CD14-positive monocyte (primary cell): ENCODE data around the gene PLEK2. TPM values are rescaled to one million over a fixed set of nuclear protein-coding genes. Genes with fewer than 3 reads are reported as not detected.

Experiments used
- DNase-seq, 3 donors: peaks; one replicate each; pipeline ENCODE4 v3.0.0-alpha.2; 2011 to 2022
- H2AFZ ChIP-seq: 2 replicates; pipeline ENCODE4 v1.6.0; 2012; ENCODE audit warnings: mild to moderate bottlenecking, low read depth, low read length, inconsistent platforms; ENCODE audit not compliant: insufficient read depth, poor library complexity, severe bottlenecking
- H3K27ac ChIP-seq, 2 donors: 1 replicate in 1 of 2; 2 replicates in 1 of 2; pipeline ENCODE4 v1.5.1; 2012 to 2013; ENCODE audit warnings: low read length in 2 of 2, control low read depth in 1 of 2, inconsistent platforms in 1 of 2, low read depth in 1 of 2, mild to moderate bottlenecking in 1 of 2
- H3K27me3 ChIP-seq, 2 donors: one replicate each; pipeline versions ENCODE4 v1.6.0 to v1.6.1; 2011 to 2013; ENCODE audit warnings: low read length in 2 of 2; ENCODE audit not compliant: control insufficient read depth in 2 of 2, insufficient read depth in 2 of 2
- H3K36me3 ChIP-seq, 2 donors: replicated peaks in 1 of 2; 1 replicate in 1 of 2; 2 replicates in 1 of 2; pipeline versions ENCODE4 v1.5.1 to v1.6.1; 2012 to 2013; ENCODE audit warnings: low read length in 2 of 2, control low read depth in 1 of 2, inconsistent platforms in 1 of 2, mild to moderate bottlenecking in 1 of 2; ENCODE audit not compliant: insufficient read depth in 2 of 2, control insufficient read depth in 1 of 2
- H3K4me1 ChIP-seq, 2 donors: 1 replicate in 1 of 2; 2 replicates in 1 of 2; pipeline versions ENCODE4 v1.5.1 to v1.6.1; 2012 to 2013; ENCODE audit warnings: low read length in 2 of 2, control low read depth in 1 of 2, inconsistent platforms in 1 of 2, mild to moderate bottlenecking in 1 of 2, moderate library complexity in 1 of 2; ENCODE audit not compliant: insufficient read depth in 2 of 2, control insufficient read depth in 1 of 2
- H3K4me2 ChIP-seq: replicated peaks from 2 replicates; pipeline ENCODE3; 2012; ENCODE audit warnings: low read length, moderate library complexity, mild to moderate bottlenecking; ENCODE audit not compliant: poor library complexity, severe bottlenecking; ENCODE audit errors: extremely low read depth
- H3K4me3 ChIP-seq, 3 experiments: fragments of 200-600 bp in 1 of 3; sonication (generic) in 1 of 3; replicated peaks in 1 of 3; 1 replicate in 2 of 3; 2 replicates in 1 of 3; pipeline ENCODE4 v1.5.1; 2011 to 2013; ENCODE audit warnings: low read length in 3 of 3, mild to moderate bottlenecking in 3 of 3, control low read depth in 2 of 3, low read depth in 2 of 3, inconsistent platforms in 1 of 3, moderate library complexity in 1 of 3
- H3K79me2 ChIP-seq: 2 replicates; pipeline ENCODE4 v1.6.0; 2012; ENCODE audit warnings: mild to moderate bottlenecking, control low read depth, inconsistent platforms, low read length, moderate library complexity; ENCODE audit not compliant: insufficient read depth
- H3K9ac ChIP-seq: 2 replicates; pipeline ENCODE4 v1.6.0; 2017; ENCODE audit warnings: low read length, mild to moderate bottlenecking; ENCODE audit not compliant: insufficient read depth, poor library complexity, severe bottlenecking
- H3K9me3 ChIP-seq, 2 donors: replicated peaks in 1 of 2; 1 replicate in 1 of 2; 2 replicates in 1 of 2; pipeline versions ENCODE4 v1.5.1 to v1.6.1; 2012 to 2013; ENCODE audit warnings: low read length in 2 of 2, control low read depth in 1 of 2; ENCODE audit not compliant: control insufficient read depth in 1 of 2, insufficient read depth in 1 of 2
- H4K20me1 ChIP-seq: 2 replicates; pipeline ENCODE4 v1.6.0; 2012; ENCODE audit warnings: mild to moderate bottlenecking, low read length, control low read depth, moderate library complexity; ENCODE audit not compliant: insufficient read depth
- H3K27ac Mint-ChIP-seq, 7 donors: one replicate each; pipeline ENCODE4 v1.8.0; 2020; ENCODE audit warnings: mild to moderate bottlenecking in 7 of 7, mixed read lengths in 7 of 7, moderate library complexity in 6 of 7, inconsistent platforms in 2 of 7
- H3K27me3 Mint-ChIP-seq, 3 donors: one replicate each; pipeline ENCODE4 v1.8.0; 2021 to 2022; ENCODE audit warnings: low read depth in 3 of 3, mild to moderate bottlenecking in 3 of 3, mixed read lengths in 3 of 3, moderate library complexity in 3 of 3, inconsistent platforms in 1 of 3
- H3K36me3 Mint-ChIP-seq, 2 donors: one replicate each; pipeline ENCODE4 v1.8.0; 2020; ENCODE audit warnings: mixed read lengths in 2 of 2, inconsistent platforms in 1 of 2, mild to moderate bottlenecking in 1 of 2
- H3K4me1 Mint-ChIP-seq: one replicate; pipeline ENCODE4 v1.8.0; 2020; ENCODE audit warnings: mild to moderate bottlenecking, mixed read lengths
- H3K4me3 Mint-ChIP-seq, 2 donors: one replicate each; pipeline ENCODE4 v1.8.0; 2020; ENCODE audit warnings: mild to moderate bottlenecking in 2 of 2, mixed read lengths in 2 of 2, moderate library complexity in 1 of 2
- H3K9me3 Mint-ChIP-seq, 7 donors: one replicate each; pipeline ENCODE4 v1.8.0; 2020 to 2022; ENCODE audit warnings: mixed read lengths in 7 of 7, mild to moderate bottlenecking in 6 of 7, moderate library complexity in 6 of 7, inconsistent platforms in 2 of 7
- CTCF ChIP-seq: fragments of 200-600 bp; IDR thresholded peaks from one replicate; pipeline ENCODE4 v1.8.0; 2022; ENCODE audit warnings: antibody characterized with exemption, mild to moderate bottlenecking
- WGBS: methylation state at CpG from one replicate; pipeline ENCODE4 v1.1.5; 2013; ENCODE audit warnings: missing lambda C conversion rate; ENCODE audit not compliant: insufficient coverage; 5-methylcytosine and 5-hydroxymethylcytosine counted together
- intact Hi-C, 2 donors: fragments of 100-400 bp; cut with micrococcal nuclease; formaldehyde crosslinking; loops; one replicate each; pipeline versions ENCODE4 v1.15.0 to v1.15.1; 2023
- polyA plus RNA-seq, 3 donors: library from polyadenylated mRNA; depleted of rRNA in 1 of 3; unstranded in 2 of 3; stranded (reverse) in 1 of 3; fragments of 300-500 nt in 2 of 3; fragments of >200 nt in 1 of 3; fragmentation: Illumina TruSeq in 2 of 3; gene quantifications; 1 replicate in 2 of 3; 2 replicates in 1 of 3; pipeline ENCODE4 v1.2.3, GENCODE V29; 2012 to 2021

The PLEK2 gene
- polyA plus RNA-seq, 3 donors: 0.20 TPM; not detected in 2

- H2AFZ ChIP-seq: no peak overlapping the region
- intact Hi-C loops: no loop called here
- no peaks in the 10 kb centered on the region for H3K27me3 ChIP-seq
- H4K20me1 ChIP-seq: peaks cover 44% of the 10 kb centered on the region
- 100% methylated on average over 1 of the region's 4 CpGs for WGBS
- DNase-seq: no peak
- no peak overlapping the region for H3K27ac ChIP-seq
- peaks cover 79% of the 10 kb centered on the region for H3K79me2 ChIP-seq
- H3K36me3 ChIP-seq: peaks cover 61 to 64% of the 10 kb centered on the region in 2 donors
- Mint-ChIP-seq H3K27me3 (no peaks in the 10 kb centered on the region), H3K4me3 (no peak overlapping the region), H3K36me3 (peaks cover 52 to 61% of the 10 kb centered on the region in 2 donors), H3K4me1 (peaks cover 19% of the 10 kb centered on the region), H3K27ac (no peak overlapping the region), H3K9me3 (peaks cover 0 to under 1% (median 0%) of the 10 kb centered on the region in 7 donors)
- H3K9me3 ChIP-seq: no peaks in the 10 kb centered on the region
- no peak overlapping the region for H3K9ac ChIP-seq
- H3K4me1 ChIP-seq: peaks cover 8 to 17% of the 10 kb centered on the region in 2 donors
- no peak overlapping the region for H3K4me3 ChIP-seq
- H3K4me2 ChIP-seq: no peak overlapping the region
- no peak for TF ChIP-seq CTCF
Observed at GRCh38 chr14:67365476-67365875, 46.5 kb downstream of the PLEK2 start.

DNA sequence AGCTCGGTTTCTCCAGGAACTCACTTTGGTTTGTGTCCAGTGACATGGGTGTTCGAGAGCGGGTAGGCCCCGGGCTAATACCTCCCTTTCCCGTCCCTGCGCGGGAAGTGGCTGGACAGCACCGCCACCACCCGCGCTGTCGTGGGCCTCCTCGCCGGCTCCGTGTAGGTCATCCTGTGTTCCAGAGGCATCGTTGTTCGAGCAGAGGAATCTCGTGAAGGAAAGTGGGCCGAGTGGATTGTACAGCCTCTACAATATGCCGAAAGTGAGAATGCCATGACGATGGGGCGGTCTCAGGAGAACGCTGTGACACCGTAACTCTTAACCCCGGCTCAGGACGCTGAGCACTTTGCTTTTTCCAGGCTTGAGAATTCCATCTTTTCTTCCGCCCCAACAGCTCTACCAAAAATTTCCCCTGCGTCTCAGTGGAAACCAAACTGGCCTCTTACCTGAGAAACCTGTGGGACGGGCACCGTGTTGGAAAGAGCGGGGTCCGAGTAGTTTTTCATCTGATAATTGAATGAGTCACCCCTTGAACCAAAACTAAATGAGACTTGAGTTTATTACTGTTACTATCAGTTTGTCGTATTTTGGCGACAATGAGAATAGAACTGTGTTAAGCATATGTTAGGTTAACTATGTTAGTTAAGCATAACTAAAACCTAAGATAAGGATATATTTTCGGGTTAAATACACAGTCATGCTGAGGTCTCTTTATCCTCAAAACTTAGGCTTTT, 51.3 kb downstream of the PLEK2 start:
- Histone ChIP-seq H2AFZ (peak overlapping the region; percentile 84), H4K20me1 (peaks cover 45% of the 10 kb centered on the region), H3K79me2 (peaks cover 90% of the 10 kb centered on the region), H3K36me3 (peaks cover 15 to 16% of the 10 kb centered on the region in 2 donors), H3K4me2 (peak overlapping the region; percentile 90), H3K9ac (peak overlapping the region; percentile 90), H3K4me3 (peak overlapping the region; percentile 60 to 97 (median 70)), H3K27ac (peak overlapping the region; percentile 74 to 96), H3K27me3 (no peaks in the 10 kb centered on the region), H3K9me3 (no peaks in the 10 kb centered on the region), H3K4me1 (peaks cover 17 to 33% of the 10 kb centered on the region in 2 donors)
- TF ChIP-seq CTCF: no peak
- peak overlapping the region; percentile 95 to 98 (median 97) for H3K27ac Mint-ChIP-seq
- H3K27me3 Mint-ChIP-seq: no peaks in the 10 kb centered on the region
- H3K9me3 Mint-ChIP-seq: peaks cover 0 to 2% (median 0%) of the 10 kb centered on the region in 7 donors
- peak in 1 of 3 donors; percentile 19 for DNase-seq
- H3K4me1 Mint-ChIP-seq: peaks cover 44% of the 10 kb centered on the region
- H3K4me3 Mint-ChIP-seq: peak overlapping the region; percentile 96 to 97
- peaks cover 11 to 19% of the 10 kb centered on the region in 2 donors for H3K36me3 Mint-ChIP-seq
- intact Hi-C loops: loop anchor here in 1 of 2 donors (1.0 kb wide), 1 partner anchor 340 kb away; no protein-coding TSS in a partner anchor
- WGBS: 1% methylated on average over 23 of the region's 34 CpGs
